Left hindlimb (tissue), 1 donor: Measurements from ENCODE around the gene COL9A3.

Experiments used
- DNase-seq: peaks from one replicate; pipeline ENCODE4 v3.0.0-alpha.2; 2018

The COL9A3 gene

DNA sequence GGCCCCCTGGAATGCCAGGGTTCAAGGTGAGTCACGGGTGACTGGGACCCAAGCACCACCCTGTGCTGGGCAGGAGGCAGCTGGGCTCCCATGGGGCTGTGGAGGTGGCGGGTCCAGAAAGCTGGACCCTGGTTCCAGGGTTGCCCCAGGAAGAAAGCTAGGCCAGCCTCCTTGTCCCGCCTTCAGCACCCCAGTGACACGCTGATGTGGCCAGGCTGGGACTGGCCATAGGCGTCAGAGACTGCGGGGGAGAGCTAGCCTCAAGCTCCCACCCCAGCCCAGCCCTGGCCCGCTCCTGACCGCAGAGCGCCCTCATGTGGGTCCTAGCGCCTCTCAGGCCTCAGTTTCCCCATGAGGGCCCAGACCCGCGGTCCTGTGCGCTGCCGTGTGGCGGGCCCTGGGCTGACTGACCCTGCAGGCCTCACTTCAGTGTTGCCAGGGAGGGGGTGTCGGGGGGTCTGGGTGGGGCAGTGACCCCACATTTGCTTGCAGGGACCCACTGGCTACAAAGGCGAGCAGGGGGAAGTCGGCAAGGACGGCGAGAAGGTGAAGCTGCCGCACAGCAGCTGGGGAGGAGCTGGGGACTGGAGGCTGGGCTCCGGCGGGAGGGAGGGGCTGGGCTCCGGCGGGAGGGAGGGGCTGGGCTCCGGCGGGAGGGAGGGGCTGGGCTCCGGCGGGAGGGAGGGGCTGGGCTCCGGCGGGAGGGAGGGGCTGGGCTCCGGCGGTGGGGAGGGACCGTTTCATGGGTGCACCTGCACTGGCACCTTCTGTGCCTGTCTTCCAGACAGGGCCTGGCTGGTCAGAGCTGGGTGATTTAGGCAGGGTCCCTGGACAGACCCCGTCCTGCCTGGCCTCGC is 7.9 kb downstream of the COL9A3 start:
- peak; percentile 61 for DNase-seq

DNA sequence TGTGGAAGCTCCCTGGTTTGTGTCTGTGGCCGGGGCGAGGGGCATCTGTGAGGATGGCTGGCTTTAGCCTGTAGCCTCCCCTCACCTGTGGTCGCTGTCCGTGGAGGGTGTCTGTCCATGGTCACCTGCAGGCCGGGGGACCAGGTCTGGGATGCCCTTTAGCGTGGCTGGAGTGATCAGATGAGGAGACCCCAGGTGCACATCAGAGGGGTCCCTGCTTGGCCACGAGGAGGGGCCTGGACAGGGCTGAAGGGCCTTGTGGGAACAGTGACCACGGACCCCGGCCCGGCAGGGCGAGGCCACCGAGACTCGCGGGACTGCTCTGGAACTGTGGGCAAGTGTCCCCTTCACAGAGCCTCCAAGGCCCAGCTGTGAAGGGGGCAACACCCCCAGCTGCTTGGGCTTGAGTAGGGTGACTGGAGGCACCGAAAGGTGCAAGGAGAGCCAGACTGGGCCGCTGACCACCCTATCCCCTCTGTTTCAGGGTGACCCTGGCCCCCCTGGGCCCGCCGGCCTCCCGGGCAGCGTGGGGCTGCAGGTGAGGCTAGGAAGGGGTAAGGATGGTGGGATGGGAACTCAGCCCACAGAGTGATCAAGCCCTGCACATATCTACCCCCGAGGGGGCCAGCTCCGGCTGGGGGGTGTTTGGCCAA is 8.6 kb downstream of the COL9A3 start:
- peak; percentile 61 for DNase-seq

DNA sequence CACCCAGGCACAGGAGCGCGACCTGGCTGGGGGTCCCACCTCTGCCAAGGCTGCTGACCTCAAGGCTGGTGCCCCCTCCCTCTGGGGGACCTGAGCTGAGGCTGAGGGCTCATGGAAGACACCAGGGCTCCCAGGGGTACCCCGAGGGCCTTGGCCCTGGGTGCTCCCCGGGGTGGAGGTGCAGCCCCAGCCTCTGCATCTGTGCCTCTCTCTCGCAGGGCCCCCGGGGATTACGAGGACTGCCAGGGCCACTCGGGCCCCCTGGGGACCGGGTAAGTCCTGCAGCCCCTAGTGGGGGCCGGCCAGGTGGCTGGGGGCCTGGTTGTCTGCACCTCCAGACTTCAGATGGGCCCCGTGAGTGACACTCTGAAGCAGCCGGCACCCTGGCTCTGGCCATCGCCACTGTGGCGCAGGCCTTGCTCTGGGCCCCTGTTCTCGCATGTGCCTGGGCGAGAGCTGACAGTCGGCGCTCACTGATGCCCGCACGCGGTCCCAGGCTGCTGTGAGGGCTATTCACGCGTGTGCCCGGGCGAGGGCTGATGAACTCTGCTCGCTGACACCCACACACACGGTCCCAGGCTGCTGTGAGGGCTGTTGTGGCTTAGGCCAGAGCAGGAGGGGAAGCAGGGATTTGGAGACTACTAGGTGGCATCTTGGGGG is 9.3 kb downstream of the COL9A3 start:
- peak; percentile 53 for DNase-seq

DNA sequence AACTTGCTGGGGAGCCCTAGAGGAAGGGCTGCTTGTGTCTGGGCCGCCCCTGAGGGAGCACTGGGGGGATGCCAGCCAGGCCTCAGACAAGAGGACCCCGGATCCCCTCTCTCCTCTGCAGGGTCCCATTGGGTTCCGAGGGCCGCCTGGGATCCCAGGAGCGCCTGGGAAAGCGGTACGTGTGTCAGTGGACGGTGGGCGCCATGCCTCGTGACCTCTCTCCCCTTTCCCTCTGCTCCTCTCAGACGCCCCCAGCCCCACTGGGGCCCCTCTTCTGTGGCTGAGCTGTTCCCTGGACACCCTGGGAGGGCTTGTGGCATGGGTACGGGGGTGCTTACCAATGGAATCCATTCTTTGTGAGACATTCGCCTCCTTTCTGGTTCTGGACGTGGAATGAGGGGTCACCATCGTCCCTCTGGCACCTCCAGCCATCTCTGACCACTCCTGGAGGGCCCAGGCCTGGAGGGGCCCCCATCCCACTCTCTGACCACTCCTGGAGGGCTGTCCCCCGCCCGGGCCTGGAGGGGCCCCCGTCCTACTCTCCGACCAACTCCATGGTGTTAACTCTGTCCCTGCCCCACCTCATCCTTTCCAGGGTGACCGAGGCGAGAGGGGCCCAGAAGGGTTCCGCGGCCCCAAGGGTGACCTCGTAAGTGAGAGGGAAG is 9.9 kb downstream of the COL9A3 start:
- DNase-seq: peak; percentile 26

DNA sequence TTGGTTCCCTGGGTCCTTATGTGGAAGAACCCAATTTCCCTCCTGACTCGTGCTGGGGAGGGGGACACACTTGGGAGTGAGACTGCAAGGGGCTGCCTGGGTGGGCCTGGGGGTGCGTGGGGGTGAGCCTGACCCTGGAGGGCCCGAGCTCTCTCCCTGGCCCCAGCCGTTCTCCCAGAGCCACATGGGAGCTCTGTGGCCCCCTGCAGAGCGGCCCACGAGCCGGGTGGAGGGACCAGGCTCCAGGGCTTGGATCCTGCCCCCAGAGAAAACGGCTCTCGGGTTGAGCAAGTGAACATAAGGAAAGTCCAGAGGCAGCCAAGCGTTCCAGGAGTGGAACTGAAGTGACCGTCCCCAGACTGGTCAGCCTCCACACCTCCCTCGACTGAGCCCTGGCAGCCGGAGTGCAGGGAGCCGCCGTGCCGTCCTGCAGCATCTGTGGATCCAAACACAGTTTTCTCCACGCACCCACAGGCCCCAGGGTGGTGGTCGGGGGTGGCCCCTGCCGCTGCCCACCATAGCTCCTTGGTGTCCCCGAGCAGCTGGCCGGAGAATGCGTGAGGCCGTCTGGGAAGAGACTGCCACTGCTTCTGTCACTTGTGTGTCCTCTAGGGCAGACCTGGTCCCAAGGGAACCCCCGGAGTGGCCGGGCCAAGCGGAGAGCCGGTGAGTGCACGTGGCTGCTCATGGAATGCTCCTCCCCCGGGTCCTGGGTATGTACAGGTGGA is 10.6 kb downstream of the COL9A3 start:
- peak; percentile 41 for DNase-seq

DNA sequence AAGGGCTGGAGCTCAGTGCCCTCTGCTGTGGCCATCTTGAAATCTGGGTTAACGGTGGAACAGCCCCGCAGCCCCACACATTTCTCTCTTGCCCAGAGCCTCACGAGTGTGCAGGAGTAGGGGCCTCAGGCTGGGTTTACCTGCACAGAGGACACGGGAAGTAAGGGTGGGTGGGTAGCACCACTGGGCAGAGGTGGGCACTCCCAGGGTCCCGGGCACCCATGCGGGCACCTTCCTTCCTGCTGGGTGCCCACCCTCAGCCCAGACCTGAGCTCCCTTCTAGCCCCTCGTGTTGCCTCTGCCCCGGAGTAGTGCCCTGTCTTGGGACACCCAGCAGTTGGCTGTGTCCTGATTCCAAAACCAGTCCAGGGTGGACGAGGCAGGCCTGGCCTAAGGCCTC is 11.2 kb downstream of the COL9A3 start:
- DNase-seq: no peak

DNA sequence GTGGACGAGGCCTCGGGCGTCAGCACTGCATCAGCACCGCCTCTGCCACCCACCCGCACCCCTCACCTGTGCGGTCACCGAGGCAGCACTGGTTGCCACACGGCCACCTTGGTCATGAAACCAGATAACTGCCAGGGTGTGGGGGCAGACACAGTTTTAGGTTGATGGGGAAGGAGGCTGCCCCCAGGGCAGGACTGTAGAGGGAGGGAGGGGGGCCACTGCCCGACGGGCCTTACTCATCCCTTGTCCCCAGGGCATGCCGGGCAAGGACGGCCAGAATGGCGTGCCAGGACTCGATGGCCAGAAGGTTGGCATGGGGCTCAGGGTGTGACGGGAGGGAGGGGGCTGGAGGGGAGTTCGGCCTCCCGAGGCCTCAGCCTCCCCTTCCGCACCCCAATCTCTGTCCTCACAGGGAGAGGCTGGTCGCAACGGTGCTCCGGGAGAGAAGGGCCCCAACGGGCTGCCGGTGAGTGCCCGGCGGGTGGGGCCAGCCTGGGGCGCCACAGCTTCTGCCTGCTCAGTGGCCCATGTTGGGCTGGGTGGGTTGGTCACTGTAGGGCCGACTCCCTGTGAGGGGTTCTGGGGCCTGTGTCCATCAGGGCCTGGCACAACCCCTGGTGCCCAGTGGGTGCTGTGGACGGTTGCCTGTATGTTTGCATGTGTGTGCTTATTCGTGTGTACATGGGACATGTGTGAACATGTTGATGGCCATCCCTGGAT is 11.8 kb downstream of the COL9A3 start:
- peak; percentile 34 for DNase-seq

DNA sequence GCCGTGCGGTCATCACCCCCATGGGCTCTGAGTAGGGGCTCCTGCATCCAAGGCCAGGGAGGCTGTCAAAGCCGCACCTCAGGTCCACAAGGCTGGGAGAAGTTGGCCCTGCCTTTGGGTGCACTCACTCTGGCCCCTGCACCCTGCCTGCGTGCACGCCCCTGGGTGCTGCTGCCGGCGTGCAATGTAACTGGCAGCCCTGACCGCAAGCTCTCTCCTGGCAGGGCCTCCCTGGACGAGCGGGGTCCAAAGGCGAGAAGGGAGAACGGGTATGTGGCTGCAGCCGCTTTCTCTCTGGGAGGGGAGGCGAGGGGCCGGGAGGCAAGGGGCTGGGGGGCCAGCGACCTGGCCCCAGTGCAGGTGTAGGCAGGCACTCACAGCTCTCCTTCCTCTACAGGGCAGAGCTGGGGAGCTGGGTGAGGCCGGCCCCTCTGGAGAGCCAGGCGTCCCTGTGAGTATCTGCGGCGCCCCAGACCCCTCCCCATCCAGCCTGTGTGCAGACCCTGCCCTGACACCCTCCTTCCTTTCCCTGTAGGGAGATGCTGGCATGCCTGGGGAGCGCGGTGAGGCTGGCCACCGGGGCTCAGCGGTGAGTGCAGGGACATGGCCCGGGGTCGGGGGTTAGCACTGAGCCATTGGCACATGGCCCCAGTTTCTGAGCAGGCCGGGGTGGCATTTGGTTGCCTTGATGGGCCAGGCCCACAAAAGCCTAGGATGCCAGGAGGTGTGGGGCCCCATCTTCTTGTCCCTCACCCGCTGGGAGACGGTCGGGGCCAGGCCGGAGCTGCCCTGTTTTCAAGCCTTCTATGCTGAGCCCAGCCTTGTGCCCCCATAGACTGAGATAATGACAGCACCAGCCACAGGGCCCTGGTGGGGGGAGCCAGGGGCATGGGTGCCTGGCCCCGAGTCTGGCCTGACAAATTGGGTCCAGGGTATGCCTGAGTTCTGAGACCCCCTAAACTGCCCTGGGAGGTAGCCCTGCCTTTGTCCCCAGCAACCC is 12.7 kb downstream of the COL9A3 start:
- peak; percentile 30 for DNase-seq

DNA sequence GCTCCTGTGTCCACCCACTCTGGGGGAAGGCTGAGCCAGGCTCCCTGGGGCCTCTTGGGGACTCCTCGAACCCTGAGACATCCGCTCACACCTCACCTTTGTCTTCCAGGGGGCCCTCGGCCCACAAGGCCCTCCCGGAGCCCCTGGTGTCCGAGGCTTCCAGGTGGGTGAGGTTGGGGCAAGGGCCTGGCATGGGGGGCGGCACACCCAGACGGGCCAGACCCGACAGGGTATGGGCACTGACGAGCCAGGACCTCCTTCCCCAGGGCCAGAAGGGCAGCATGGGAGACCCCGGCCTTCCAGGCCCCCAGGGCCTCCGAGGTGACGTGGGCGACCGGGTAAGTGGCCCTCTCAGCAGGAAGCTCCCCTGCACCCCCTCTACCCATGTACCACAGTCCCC is 13.4 kb downstream of the COL9A3 start:
- DNase-seq: peak; percentile 34

DNA sequence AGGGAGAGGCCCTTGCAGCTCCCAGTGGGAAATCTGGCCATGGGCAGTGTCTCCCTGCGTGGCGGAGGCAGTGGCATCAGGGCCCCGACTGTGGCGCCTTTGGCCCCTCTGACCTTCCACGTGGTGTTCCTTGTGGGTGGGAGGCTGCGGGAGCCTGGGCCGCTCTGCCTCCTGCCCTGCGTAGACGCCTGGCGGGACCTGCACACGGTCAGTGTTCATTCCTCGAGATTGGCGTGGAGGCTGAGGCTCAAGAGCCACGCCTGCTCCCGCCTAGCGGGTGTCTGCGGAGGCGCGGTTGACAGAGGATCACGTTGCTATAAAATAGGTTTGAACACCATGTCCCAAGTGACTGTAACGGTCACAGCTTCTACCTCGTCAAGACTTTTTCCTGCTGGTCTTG is 14.0 kb downstream of the COL9A3 start:
- DNase-seq: peak; percentile 44

DNA sequence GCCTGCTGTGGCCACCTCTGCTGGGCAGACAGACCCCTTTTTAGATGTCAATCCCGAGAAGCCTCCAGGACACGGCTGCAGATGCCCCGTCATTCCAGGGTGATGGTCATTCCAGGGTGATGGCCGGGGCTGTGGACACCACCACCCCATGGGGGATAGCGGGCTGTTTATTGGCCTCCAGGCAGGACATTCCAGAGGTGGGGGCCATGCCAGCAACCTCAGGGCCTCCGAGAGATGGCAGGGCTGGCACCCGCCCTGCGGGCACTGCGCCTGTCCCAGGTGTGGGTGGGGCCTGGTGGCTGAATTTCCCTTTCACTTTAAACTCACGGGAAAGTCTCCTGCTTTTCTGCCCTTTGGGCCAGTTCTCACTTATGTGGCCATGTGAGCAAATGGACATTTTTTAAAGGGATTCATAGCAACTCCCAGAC is 14.5 kb downstream of the COL9A3 start:
- peak; percentile 58 for DNase-seq

DNA sequence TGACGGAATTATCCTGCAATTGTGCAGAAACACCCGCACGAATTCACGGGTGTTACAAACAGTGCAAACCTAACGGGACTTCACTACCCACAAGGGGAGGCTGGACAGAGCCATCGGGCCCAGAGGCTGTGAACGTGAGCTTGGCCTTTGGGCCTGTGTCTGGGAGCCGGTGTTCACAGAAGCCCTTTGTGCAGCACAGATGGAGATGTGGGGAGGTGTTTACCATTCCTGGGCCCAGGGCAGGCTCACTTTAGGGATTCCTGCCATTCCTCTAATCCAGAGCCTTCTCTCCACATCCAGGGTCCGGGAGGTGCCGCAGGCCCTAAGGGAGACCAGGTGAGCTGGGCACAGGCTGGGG is 15.0 kb downstream of the COL9A3 start:
- no peak for DNase-seq

DNA sequence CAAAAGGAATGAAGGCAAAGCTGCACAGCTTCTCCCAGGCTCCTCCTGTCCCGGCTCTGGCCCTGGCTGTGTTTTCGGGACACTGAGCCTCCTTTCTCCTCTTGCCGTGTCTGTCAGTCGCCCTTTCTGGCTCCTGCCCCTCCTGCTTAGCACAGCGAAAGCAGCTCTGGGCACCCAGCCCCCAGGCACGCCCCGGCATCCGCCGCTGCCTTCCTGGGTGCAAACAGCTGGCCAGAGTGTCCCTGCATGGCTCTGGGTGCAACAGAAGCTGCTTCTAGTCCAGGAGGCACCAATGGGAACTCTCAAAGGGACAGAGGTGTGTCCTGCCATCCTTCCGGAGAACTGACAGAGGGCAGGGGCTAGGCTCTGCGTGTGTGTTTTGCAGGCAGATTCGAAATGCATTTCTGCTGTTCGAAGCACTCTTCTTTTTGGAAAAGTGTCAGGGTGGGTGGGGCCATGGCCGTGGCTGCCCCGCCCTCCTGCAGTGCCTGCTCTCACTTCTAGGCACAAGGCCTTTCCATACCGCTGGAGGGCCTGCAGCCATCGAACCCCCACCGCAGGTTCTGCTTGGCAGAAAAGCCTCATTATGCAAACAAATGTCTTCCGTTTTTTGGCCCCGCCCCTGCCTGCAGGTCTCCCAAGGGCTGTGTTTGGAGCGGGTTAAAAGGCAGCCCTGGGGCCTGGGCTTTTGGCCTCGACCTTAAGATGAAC is 15.5 kb downstream of the COL9A3 start:
- DNase-seq: peak; percentile 51

DNA sequence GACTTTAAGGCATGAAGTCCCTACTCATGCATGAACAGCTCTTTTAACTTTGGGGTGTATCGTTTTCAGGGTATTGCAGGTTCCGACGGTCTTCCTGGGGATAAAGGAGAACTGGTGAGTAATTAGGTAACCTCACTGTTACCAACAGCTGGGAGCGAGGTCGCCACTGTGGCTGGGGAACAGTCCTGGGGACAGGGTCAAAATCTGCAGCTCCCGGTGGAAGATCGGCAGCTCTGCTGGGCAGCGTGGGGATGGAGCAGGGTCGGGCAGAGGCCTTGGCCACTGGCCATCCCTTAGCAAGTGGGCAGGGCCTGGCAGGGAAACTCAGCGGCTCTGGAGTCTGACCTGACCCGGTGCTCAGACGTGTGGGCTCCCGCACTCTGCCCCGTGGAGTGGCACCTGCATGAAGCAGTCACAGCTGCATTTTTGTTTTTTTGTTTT is 16.1 kb downstream of the COL9A3 start:
- peak; percentile 43 for DNase-seq

DNA sequence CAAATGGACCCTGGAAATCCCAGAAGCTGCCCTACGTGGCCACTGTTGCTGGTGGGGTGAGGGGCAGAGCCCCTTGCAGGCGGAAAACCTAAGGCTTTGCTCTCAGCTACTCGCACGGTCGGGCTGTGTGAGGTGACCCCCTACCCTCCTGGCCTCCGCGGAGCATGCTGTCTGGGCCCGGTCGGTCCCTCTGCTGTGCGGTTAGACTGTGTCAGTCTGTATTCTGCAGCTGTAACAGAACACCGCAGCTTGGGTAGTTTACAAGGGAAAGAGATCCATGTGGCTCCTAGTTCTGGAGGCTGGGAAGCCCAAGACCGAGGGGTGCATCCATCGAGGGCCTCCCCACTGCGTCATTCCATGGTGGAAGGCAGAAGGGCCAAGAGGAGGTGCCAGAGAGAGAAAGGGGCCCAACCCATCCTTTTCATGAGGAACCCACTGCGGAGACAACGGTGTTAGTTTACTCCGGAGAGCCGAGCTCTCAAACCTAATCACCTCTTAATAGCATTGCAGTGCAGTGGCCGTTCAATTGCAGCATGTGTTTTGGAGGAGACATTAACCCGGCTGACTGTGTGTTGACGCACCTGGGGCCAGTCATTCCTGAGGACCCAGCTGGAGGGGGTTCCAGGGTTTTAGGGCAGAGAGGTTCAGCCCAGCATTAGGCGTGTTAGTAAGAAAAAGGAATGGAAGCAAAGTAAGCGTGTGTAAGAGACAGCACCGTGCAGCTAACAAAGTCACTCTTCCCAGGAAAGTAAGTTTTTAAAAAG is 18.3 kb downstream of the COL9A3 start:
- DNase-seq: no peak

DNA sequence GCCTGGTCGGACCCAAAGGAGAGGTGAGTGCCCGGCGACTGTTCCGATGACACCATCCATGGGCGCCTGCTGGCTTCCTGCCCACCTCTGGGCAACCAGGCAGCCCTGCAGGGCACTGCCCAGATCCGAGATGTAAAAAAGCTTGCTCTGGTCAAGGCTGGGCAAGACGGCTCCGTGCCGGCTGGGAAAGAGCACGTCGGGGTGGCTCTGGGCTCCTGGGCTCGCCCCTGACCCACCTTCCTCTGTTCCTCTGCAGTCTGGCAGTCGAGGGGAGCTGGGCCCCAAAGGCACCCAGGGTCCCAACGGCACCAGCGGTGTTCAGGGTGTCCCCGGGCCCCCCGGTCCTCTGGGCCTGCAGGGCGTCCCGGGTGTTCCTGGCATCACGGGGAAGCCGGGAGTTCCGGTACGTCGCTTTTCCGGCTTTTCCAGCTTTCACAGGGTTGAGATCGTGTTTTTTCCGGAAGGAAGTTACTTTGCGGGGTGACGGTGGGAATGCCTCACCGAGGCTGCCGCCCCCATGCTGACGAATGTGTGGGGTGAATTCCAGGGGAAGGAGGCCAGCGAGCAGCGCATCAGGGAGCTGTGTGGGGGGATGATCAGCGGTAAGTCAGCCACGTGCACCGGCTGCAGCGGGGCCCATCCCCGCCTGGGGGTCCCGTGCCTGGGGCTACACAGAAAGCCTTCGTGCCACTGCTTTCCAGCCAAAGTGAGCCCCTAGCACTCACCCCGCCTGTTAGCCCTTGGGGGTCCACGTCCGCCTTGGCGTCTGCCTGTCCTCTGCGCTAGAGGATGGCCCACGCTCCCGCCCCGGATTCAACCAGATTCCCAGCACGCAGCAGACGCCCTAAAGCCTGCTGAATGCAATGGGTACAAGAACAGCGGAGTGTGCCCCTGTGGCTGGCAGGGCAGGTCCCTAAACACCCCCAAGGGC is 19.3 kb downstream of the COL9A3 start:
- DNase-seq: peak; percentile 41

DNA sequence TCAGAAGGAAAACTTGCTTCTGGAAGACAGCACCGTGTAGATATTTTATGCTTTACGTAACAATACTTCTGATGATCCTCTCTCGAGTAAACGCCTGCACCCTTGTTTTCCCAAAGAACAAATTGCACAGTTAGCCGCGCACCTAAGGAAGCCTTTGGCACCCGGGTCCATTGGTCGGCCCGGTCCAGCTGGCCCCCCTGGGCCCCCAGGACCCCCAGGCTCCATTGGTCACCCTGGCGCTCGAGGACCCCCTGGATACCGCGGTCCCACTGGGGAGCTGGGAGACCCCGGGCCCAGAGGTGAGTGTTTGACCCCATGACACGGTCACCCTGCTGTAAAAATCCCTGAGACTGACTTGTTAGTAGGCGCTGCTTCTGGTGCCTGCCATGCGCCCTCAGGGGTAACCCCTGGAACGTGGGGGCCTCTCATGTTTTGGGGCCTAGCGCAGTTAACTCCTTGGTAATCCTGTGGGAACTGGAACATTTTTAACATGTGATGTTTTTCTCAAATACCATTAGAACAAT is 20.2 kb downstream of the COL9A3 start:
- DNase-seq: no peak

DNA sequence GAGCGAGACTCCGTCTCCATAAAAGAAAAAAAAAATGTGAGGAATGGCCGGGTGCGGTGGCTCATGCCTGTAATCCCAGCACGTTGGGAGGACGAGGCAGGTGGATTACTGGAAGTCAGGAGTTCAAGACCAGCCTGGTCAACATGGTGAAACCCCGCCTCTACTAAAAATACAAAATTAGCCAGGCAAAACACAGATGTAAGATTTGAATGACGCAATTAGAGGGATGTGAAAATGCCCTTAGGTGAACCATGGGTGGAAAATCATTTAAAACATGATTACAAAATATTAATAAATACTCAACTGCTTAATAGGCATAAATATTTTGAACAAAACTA is 20.9 kb downstream of the COL9A3 start:
- no peak for DNase-seq
